Peyer's patch (tissue), 4 donors: ENCODE results near the gene SHB.

ENCODE experiments used
- POLR2A ChIP-seq, 2 donors: fragments of 450-650 bp; IDR thresholded peaks; one replicate each; pipeline ENCODE4 v1.5.1; 2017; ENCODE audit warnings: antibody characterized with exemption in 2 of 2, mild to moderate bottlenecking in 2 of 2, moderate library complexity in 2 of 2
- TF ChIP-seq, protein P1 (sequence below), 6 experiments: fragments of 450-650 bp in 4 of 6; fragments of 200-600 bp in 2 of 6; sonication (generic) in 1 of 6; IDR thresholded peaks; one replicate each; pipeline ENCODE4 v1.5.1; 2017 to 2019; ENCODE audit warnings: antibody characterized with exemption in 6 of 6, mild to moderate bottlenecking in 3 of 6, moderate library complexity in 1 of 6

DNA sequence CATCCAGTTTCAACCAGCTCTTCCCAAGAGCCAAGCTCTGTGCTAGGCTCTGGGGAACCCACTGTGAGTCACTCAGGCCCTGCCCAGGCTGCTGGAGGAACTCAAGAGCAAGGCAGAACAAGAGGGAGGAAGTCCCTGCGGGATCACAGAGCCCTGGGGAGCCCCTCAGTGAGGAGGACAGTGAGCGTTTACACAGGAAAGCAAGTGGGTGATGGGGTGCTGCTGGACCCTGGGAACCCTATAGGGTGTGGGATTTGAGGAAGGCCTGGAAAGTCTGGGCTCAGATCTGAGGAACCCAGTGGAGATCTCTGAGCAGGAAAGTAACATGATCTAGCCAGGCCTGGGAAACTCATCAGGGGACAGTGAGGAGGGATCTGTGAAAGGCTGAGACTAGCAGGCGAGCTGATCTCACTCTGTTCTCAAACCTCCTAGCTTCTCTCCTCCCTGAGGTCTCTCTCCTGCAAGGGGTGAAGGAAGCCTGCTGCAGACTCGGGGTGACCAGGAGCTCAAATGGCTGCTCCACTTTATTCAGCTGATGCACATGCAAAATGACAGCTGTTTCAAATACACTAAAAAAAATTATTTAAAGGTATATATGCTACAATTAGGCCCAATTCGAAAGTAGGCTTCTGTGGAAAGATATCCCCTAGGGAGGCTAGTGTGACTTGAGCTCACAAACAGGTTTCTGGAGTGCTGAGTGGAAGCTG is 70.0 kb downstream of the SHB start:
- TF ChIP-seq, protein P1, sequence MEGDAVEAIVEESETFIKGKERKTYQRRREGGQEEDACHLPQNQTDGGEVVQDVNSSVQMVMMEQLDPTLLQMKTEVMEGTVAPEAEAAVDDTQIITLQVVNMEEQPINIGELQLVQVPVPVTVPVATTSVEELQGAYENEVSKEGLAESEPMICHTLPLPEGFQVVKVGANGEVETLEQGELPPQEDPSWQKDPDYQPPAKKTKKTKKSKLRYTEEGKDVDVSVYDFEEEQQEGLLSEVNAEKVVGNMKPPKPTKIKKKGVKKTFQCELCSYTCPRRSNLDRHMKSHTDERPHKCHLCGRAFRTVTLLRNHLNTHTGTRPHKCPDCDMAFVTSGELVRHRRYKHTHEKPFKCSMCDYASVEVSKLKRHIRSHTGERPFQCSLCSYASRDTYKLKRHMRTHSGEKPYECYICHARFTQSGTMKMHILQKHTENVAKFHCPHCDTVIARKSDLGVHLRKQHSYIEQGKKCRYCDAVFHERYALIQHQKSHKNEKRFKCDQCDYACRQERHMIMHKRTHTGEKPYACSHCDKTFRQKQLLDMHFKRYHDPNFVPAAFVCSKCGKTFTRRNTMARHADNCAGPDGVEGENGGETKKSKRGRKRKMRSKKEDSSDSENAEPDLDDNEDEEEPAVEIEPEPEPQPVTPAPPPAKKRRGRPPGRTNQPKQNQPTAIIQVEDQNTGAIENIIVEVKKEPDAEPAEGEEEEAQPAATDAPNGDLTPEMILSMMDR (IDR thresholded peaks at IDR 0.05): no peak
- TF ChIP-seq POLR2A (IDR thresholded peaks at IDR 0.05): no peak
